Kidney (tissue), 14 donors: ENCODE data around the gene C20orf204. TPM values are rescaled to one million over a fixed set of nuclear protein-coding genes. Genes with fewer than 3 reads are reported as not detected.
"Not testable (repeated sequence)": the region's sequence is repeated elsewhere in the genome, so short reads cannot be mapped to it uniquely, and the experiment has no call there.

Experiments
- DNase-seq, 5 donors: peaks; one replicate each; pipeline ENCODE4 v3.0.0-alpha.2; 2013 to 2020
- FAIRE-seq: peaks from 2 replicates; lab custom pipeline; 2012; peaks lifted over from hg19 to GRCh38; lab: Jason Lieb, UNC
- H3K27ac ChIP-seq, 2 donors: one replicate each; pipeline ENCODE4 v1.7.0; 2013; ENCODE audit warnings: low read depth in 2 of 2, low read length in 2 of 2, inconsistent platforms in 1 of 2
- H3K27me3 ChIP-seq: one replicate; pipeline ENCODE4 v1.7.1; 2013; ENCODE audit warnings: low read length, inconsistent platforms; ENCODE audit not compliant: control insufficient read depth, insufficient read depth
- H3K36me3 ChIP-seq, 3 donors: one replicate each; pipeline versions ENCODE4 v1.7.0 to v1.7.1; 2013; ENCODE audit warnings: low read length in 3 of 3, control low read depth in 1 of 3, inconsistent platforms in 1 of 3; ENCODE audit not compliant: insufficient read depth in 3 of 3, control insufficient read depth in 2 of 3
- H3K4me1 ChIP-seq, 3 donors: one replicate each; pipeline versions ENCODE4 v1.7.0 to v1.7.1; 2013; ENCODE audit warnings: low read length in 3 of 3, inconsistent platforms in 1 of 3, low read depth in 1 of 3; ENCODE audit not compliant: control insufficient read depth in 2 of 3, insufficient read depth in 2 of 3
- H3K4me3 ChIP-seq, 3 donors: one replicate each; pipeline versions ENCODE4 v1.7.0 to v1.8.1; 2013; ENCODE audit warnings: low read length in 3 of 3, control low read depth in 1 of 3, inconsistent platforms in 1 of 3
- H3K9ac ChIP-seq, 3 donors: one replicate each; pipeline versions ENCODE4 v1.7.0 to v1.7.1; 2013; ENCODE audit warnings: low read length in 3 of 3, control low read depth in 1 of 3, inconsistent platforms in 1 of 3
- H3K9me3 ChIP-seq, 3 donors: one replicate each; pipeline versions ENCODE4 v1.7.0 to v1.7.1; 2013; ENCODE audit warnings: low read length in 3 of 3, control low read depth in 1 of 3, inconsistent platforms in 1 of 3; ENCODE audit not compliant: control insufficient read depth in 2 of 3, insufficient read depth in 1 of 3
- CTCF ChIP-seq: IDR thresholded peaks from 3 replicates; pipeline ENCODE4 v1.5.1; 2012; ENCODE audit warnings: mild to moderate bottlenecking, moderate library complexity, borderline replicate concordance; ENCODE audit not compliant: insufficient read depth; ENCODE audit errors: extremely low read depth
- intact Hi-C: fragments of 100-400 bp; cut with DNase I; formaldehyde crosslinking; loops from one replicate; pipeline ENCODE4 v1.11.1; 2022
- polyA plus RNA-seq: library from polyadenylated mRNA; stranded (reverse); fragments of 350-450 nt; fragmentation: Illumina TruSeq; extraction: RNeasy Lipid Tissue Mini Kit (QIAGEN cat#74804); gene quantifications from one replicate; pipeline ENCODE4 v1.2.3, GENCODE V29; 2014; ENCODE audit warnings: low read depth, low replicate concordance; ENCODE audit not compliant: insufficient read depth
- total RNA-seq: library from RNA; stranded (reverse); fragmentation: NEBNext Ultra II Directional; extraction: Animal tissue kit (Norgen Biotek cat#: 25700); gene quantifications from one replicate; pipeline ENCODE4 v1.2.1, GENCODE V29; 2021
- donor health status: control.
- donor health status: control.
- donor health status: control.
- donor health status: control.
- donor health status: control.
- donor health status: DM: yes; HTN: yes; CAD: no.
- donor health status: Normal renal cell carcinoma (clear cell type).

C20orf204 gene
- total and polyA plus RNA-seq, 2 donors from 2014 or later: 0.75 to 2.4 TPM

GRCh38 chr20:64011366-64011779 is 24.6 kb upstream of the C20orf204 start:
- H3K36me3 ChIP-seq: peaks cover 16 to 39% (median 35%) of the 10 kb centered on the region in 3 donors
- FAIRE-seq: no peak
- intact Hi-C loops: no loop called here

GRCh38 chr20:64012385-64013154 is 23.4 kb upstream of the C20orf204 start:
- H3K36me3 ChIP-seq: peaks cover 16 to 40% (median 31%) of the 10 kb centered on the region in 3 donors
- H3K9me3 ChIP-seq, H3K4me3 ChIP-seq, H3K27ac ChIP-seq, H3K4me1 ChIP-seq, H3K9ac ChIP-seq, DNase-seq, H3K27me3 ChIP-seq, FAIRE-seq, intact Hi-C loops: not testable (repeated sequence)

More at GRCh38 chr20:64011366-64011779, 24.6 kb upstream of the C20orf204 start:
- Histone ChIP-seq H3K27me3 (no peaks in the 10 kb centered on the region), H3K4me3 (no peak overlapping the region), H3K9ac (no peak overlapping the region), H3K27ac (no peak overlapping the region), H3K4me1 (peaks cover 0 to 4% (median 0%) of the 10 kb centered on the region in 3 donors), H3K9me3 (no peaks in the 10 kb centered on the region)
- DNase-seq: no peak
- no peak for TF ChIP-seq CTCF

GRCh38 chr20:64015635-64016034 is 20.3 kb upstream of the C20orf204 start:
- H3K36me3 ChIP-seq: peaks cover 16 to 42% (median 31%) of the 10 kb centered on the region in 3 donors
- intact Hi-C loops: no loop called here

More at GRCh38 chr20:64015635-64016034, 20.3 kb upstream of the C20orf204 start:
- Histone ChIP-seq H3K4me1 (no peaks in the 10 kb centered on the region), H3K27ac (no peak overlapping the region), H3K9ac (no peak overlapping the region), H3K9me3 (no peaks in the 10 kb centered on the region), H3K4me3 (no peak overlapping the region), H3K27me3 (no peaks in the 10 kb centered on the region)
- no peak for TF ChIP-seq CTCF
- DNase-seq (no peak), FAIRE-seq (no peak)
